HG03108 (cell line): ENCODE results near the gene ESYT2.

Experiments used
- ATAC-seq: cut with Tn5 transposase; IDR thresholded peaks from one replicate; pipeline ENCODE4 v1.9.1; 2021; ENCODE audit warnings: moderate library complexity; ENCODE audit not compliant: unreplicated experiment

The ESYT2 gene

GRCh38 chr7:158771213-158771834 is 58.0 kb downstream of the ESYT2 start:
- ATAC-seq = no peak

GRCh38 chr7:158767707-158768106 is 61.6 kb downstream of the ESYT2 start:
- no peak for ATAC-seq

DNA sequence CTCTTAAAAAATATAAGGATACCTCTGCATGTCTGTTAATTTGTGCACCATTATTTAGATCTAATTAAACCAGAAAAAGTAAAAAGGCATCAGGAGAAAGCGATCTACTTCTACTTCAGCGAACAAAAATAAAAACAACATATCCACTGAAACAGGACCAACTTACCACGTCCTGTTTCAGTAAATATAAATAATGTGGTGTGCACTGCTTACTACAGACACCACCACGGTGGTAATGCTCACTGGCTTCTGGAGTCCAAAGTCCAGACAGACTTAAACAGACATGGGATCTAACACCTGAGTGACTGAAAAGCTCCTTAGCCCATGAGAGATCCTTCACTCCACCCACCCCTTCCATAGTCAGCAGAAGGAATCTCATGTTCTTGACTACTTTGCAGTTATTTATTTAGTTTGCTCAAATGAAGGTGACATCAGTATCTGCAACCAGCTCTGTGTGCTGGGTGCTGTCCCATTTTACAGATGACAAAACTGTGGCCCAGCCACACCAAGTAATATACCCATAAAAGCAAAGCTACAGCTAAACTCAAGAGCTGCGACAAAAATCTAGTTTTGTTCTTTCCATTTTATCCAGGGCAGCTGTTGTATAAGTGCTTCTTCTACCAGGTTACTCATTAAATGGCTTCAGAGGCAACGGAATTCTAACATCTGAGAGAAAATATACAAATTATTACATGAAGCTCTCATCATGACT is 62.6 kb downstream of the ESYT2 start:
- no peak for ATAC-seq

- ATAC-seq = no peak
These were observed 64.3 kb downstream of the ESYT2 start for GRCh38 chr7:158765020-158765419.

DNA sequence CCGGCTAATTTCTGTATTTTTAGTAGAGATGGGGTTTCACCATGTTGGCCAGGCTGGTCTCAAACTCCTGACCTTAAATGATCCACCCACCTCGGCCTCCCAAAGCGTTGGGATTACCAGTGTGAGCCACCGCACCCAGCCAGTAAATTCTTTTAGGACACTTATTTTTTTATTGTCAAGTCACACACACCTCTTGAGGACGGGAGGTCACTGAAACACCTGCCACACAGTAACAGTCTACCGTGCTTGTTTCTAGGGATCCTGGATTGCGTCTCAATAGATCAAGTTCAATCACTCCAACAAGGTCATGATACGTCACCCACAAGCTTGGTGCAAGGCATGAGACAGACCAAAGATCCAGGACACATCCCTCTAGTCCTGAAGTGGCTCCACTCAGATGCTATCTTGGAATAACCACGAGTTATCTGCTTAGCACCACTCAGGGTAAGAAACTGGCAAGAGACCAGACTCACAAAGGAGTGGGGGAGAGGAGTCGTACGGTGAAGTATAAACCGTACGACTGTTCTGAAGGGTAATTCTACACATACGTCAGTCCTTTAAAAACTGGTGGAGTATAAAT is 65.8 kb downstream of the ESYT2 start:
- no peak for ATAC-seq

DNA sequence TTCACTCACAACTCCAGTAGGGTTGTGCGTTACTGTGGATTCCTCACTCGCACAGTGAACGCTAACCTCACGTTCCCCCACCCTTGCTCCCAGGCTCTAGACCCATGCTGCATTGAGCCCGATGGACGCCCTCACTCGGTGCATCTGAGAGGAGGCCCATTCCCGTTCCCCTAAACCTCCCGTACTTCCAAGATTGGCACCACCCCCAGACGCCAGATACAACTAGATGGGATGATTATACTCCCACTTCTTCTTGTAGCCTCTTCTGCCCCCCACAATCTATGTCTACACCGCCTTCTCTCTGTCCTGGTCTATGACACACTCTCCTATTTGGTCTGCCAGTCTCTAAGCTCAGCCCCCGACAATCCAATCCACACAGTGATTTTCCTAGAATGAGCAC is 67.4 kb downstream of the ESYT2 start:
- ATAC-seq = no peak

DNA sequence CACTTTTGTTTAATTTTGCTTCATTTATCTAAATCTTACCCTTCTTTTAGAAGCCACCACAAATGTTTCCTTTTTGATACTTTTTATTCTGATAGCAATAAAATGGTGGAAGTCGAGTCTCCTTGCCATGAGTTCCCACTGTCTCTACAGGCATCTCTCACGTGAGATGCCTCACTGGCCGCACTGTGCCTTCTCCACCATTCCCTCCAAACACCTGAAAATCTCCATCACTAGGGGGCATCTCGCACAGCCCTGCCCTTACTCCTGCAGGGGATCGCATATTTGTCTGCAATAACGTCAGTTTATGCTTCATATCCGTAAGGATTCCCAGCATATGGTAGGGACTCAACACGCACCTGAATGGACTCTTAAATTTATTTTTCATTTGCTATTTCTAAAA is 68.4 kb downstream of the ESYT2 start:
- no peak for ATAC-seq

DNA sequence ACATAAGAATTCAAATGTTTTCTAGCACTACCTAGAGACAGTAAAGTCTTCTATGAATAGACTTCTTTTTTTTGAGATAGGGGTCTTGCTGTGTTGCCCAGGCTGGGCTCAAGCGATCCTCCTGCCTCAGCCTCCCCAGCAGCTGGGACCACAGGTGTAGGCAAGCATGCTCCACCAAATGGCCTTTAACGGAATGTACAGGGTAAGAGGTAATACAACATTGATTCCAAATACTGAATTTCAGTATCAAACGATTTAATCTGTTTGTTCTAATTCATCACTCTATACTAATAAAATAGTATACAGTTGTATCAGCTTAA is 68.9 kb downstream of the ESYT2 start:
- ATAC-seq = no peak

- no peak for ATAC-seq
These were observed 69.4 kb downstream of the ESYT2 start for GRCh38 chr7:158759749-158760444.

- ATAC-seq = no peak
These were observed 70.1 kb downstream of the ESYT2 start for GRCh38 chr7:158759245-158759614.

DNA sequence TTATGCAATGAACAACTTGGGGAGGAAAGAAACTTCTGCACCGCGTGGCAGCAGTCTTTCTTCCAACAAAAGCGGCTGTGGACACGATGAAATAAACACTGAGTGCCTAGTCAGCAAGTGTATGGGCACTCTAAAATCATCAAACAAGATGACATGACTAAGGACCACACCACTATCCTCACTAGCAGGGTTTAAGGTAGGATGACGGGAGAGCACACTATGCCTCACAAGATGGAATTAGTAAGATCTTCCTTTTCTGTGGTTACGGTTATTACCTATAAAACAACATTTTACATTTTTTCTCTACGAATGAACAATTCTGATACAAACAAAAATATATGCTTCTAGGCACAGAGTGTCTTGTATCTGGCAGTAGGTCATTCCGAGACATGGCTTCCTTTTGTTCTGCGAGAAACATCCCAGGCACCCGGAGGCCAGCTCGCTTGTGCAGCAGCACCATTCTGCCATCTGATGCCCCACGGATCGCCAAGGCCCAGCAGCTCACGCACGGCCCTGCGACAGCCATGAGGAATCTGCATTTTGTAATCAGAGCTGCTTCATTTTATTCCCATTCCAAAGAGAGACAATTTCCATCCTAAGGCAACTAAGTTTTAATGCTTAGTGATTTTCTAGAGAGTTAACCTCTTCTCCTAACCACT is 70.6 kb downstream of the ESYT2 start:
- no peak for ATAC-seq

- no peak for ATAC-seq
These were observed 71.8 kb downstream of the ESYT2 start for GRCh38 chr7:158757404-158757989.

DNA sequence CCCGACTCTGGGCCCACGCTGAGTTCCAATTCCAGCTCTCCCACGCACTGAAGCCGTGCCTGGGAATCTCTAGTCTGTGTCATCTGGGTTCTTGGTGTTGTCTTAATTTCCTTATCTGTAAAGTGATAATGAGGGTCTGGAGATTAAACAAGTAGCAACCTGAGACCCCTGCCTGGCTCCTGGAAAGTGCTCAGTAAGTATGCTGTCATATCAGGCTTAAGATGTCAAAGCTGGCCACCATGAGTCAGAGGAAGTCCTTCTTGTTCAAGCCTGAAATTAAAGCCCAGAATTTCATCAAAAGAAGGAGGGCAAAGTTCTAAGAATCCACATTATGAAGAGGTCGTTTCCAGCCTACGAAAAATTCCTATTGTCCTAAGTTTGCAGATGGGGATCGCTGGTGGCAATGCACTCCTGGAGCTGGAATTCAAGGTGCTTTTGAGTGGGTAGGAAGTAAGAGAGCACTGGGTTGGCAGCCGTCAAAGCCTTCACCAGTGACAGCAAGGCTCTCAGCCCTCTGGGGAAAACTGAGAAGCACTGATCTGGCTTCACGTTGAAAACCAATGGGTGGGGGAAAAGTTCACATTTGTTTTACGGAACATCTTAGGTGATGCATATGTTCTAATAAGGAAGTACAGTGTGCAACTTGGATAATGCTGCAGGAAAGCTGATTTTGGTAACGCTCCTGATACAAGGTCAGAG is 74.4 kb downstream of the ESYT2 start:
- ATAC-seq = no peak

- ATAC-seq = no peak
These were observed 75.4 kb downstream of the ESYT2 start for GRCh38 chr7:158753900-158754299.

GRCh38 chr7:158751751-158752150 is 77.6 kb downstream of the ESYT2 start:
- no peak for ATAC-seq

GRCh38 chr7:158751199-158751598 is 78.1 kb downstream of the ESYT2 start:
- ATAC-seq = no peak

GRCh38 chr7:158750702-158751101 is 78.6 kb downstream of the ESYT2 start:
- no peak for ATAC-seq

DNA sequence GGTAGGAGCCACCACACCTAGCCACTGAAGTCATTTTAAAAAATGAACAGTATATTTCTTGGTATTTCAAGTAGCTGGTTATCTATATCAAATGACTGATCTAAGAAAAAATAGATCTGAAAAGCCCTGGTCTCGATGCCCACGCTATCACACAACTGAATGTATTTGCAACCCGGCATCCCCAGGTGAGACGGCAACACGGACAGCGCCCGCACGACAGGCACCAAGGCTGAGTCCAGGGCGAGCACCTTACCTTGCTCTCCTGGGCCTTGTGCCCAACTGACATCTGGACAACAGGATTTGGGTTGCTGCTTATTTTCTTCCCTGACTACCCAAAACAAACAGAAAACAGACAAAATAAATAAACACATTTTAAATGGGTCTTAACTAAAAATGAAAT is 79.9 kb downstream of the ESYT2 start:
- ATAC-seq = no peak

GRCh38 chr7:158748335-158748734 is 81.0 kb downstream of the ESYT2 start:
- no peak for ATAC-seq

GRCh38 chr7:158747408-158747807 is 81.9 kb downstream of the ESYT2 start:
- no peak for ATAC-seq

DNA sequence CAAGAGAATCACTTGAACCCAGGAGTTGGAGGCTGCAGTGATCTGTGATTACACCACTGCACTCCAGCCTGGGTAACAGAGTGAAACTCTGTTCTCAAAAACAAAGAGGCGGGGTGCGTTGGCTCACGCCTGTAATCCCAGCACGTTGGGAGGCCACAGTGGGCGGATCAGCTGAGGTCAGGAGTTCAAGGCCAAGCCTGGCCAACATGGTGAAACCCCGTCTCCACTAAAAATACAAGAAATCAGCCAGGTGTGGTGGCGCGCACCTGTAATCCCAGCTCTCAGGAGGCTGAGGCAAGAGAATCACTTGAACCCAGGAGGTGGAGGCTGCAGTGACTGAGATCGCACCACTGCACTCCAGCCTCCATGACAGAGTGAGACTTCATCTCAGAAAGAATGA is 82.4 kb downstream of the ESYT2 start:
- no peak for ATAC-seq
